B cell (primary cell): ENCODE data around the gene HYAL1.

Experiments
- CTCF ChIP-seq: fragments of 200-600 bp; IDR thresholded peaks from one replicate; pipeline ENCODE4 v1.8.0; 2022; ENCODE audit warnings: antibody characterized with exemption, mild to moderate bottlenecking
- EZH2 ChIP-seq: IDR thresholded peaks from 2 replicates; pipeline ENCODE4 v1.6.1; 2012; ENCODE audit warnings: borderline replicate concordance, low read depth, mild to moderate bottlenecking, moderate library complexity, low read length; ENCODE audit not compliant: insufficient read depth, poor library complexity, severe bottlenecking

GRCh38 chr3:50334339-50335075, 31.1 kb upstream of the HYAL1 start:
- TF ChIP-seq CTCF (no peak), EZH2 (no peak)
